GM18858 (cell line): ENCODE measurements around the gene FNBP1.
A peak's percentile ranks its signal among the peaks of the same experiment; 100 is the strongest.
"Not testable (repeated sequence)": the region's sequence is repeated elsewhere in the genome, so short reads cannot be mapped to it uniquely, and the experiment has no call there.

Experiments
- ATAC-seq: cut with Tn5 transposase; IDR thresholded peaks from one replicate; pipeline ENCODE4 v1.9.1; 2021; ENCODE audit not compliant: unreplicated experiment

FNBP1 gene

DNA sequence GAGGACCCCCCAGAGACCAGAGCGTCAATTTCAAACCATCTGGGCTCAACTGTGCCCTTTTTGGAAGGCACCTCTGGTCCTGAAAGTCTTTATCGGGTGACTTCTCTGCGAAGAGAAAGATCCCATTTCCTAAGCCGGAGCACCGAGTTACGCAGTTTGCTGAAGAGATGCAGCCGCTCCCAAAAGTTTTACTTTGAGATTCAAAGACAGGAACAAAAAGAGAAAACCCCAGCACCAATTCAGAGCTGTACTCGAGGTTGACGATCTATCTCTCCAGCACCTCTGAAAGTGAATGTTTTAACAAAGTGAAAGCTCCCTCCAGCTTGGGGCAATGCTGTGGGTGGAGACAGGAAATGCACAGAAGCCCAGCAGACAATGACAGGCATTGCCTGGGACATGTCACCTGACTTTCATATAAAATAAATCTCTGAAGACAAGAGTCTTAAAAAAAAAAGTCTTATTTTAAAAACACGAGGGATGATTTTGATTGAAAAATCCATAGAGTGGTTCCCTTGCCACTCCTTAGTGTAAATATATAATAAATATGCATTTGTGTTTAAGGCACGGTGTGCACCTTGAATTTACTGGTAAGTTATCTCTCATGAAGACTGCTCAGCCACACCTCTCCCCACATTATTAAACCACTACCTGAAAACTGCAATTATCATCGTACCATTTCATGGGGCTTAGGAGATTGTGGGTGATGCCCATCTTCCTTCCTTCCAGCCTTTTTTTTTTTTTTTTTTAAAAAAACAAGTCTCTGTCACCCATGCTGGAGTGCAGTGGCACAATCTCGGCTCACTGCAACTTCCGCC, 79.9 kb downstream of the FNBP1 start:
- ATAC-seq = peak; percentile 67

DNA sequence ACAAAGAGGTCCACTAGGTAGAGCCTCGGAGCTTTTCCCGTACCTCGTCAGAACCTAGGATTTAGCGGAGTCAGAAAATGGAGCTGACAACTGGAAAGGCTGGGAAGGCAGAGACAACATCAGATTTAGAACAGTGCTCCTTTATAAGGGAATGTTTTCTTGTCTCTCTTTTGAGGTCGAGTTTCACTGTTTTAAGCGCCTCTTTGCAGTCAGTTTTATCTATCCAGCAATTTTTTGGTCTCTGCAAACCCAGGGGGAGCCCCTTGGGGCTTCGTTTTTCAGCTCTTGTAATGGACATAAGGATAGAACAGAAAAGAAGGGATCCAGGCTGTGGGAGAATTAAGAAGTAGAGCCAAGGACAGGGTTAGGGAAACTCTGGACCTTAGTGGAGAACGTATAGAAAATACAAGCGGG, 80.5 kb downstream of the FNBP1 start:
- ATAC-seq = no peak

DNA sequence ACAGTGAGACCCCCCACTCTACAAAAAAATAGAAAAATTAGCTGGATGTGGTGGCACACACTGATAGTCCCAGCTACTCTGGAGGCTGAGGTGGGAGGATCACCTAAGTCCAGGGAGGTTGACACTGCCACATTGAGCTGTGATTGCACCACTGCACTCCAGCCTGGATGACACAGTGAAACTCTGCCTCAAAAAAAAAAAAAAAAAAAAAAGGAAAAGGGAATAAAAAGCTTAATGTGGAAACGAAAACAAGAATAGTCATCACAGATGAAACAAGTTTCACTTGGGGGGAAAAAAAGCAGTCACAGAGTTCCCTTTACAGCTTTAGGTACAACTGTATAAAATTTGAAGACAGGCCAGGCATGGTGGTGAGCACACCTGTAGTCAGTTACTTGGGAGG, 84.2 kb downstream of the FNBP1 start:
- no peak for ATAC-seq

DNA sequence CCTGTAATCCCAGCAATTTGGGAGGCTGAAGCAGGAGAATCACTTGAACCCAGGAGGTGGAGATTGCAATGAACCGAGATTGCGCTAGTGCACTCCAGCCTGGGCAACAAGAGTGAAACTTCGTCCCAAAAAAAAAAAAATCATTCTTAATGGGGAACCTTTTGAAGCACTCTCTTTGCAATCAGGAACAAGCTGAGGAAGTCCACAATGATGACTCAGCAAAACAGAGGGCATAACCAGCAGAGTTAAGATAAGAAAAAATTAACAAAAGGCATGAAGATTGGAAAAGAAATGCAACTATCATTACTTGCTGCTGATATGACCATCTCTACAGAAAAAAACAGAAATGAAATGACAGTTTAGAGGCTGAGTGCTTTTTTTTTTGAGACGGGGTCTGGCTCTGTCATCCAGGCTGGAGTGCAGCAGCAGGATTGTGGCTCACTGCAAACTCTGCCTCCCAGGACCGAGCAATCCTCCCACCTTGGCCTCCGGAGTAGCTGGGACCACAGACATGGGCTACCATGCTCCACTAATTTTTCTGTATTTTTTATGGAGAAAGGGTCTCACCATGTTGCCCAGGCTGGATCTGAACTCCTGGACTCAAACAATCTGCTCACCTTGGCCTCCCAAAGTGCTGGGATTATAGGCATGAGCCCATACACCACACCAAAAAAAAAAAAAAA, 88.0 kb downstream of the FNBP1 start:
- ATAC-seq = no peak

DNA sequence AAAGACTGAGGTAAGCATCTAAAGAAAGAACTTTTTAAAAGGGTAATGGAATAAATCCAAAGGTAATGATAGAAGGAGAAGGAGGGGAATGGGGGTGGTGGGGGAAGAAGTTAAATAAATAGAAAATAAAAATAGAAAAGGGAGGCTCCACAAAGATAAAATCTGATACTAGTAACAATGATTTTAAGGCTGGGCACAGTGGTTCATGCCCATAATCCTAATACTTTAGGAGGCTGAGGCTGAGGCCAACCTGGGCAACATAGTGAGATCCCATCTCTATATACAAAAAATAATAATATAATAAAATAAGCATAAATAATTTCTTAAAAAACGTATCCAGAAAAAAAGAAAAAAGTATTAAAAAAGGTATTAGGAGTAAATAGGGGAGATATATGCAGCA, 89.3 kb downstream of the FNBP1 start:
- ATAC-seq = no peak

DNA sequence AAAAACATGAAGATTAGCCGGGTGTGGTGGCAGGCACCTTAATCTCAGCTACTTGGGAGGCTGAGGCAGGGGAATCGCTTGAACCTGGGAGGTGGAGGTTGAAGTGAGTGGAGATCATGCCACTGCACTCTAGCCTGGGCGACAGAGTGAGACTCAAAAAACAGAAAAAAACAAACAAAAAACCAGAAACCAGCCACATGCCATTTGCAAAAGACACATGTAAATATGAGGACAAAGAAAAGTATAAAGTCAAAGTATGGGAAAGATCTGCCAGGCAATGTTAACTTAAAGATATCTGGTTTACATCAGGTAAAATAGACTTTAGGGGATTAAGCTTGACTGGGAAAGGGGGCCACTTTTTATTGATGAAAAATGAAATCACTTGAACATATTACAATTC, 90.7 kb downstream of the FNBP1 start:
- ATAC-seq = no peak

DNA sequence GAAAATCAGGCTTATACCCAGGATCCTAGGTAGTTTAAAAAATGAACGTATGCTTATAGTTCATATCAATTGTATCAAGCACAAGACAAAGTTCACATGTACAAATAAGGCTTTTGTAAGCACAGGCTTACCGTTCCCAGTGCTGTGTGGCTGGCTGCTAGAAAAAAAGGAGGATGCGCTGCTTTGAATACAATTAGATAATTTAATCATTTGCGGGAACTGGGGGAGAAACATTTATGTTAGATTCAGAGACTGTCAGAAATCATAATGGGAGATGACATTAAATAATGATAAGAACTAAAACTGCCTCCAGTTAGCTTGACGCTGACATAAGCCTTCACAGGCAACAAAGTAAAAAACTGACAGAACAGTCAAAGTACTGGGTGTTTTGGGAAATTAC, 93.2 kb downstream of the FNBP1 start:
- no peak for ATAC-seq

DNA sequence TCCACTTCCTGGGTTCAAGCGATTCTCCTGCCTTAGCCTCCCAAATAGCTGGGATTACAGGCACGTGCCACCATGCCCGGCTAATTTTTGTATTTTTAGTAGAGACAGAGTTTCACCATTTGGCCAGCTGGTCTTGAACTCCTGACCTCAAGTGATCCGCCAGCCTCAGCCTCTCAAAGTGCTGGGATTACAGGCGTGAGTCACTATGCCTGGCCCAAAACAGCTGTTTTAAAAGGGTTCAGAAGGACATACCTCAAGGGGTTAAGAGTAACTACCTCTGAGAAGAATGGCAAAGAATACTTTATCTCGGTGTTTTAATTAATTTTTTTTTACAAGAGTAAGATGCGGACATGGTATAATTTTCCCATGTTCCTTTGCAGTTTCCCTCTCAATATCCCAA, 94.4 kb downstream of the FNBP1 start:
- ATAC-seq = not testable (repeated sequence)

DNA sequence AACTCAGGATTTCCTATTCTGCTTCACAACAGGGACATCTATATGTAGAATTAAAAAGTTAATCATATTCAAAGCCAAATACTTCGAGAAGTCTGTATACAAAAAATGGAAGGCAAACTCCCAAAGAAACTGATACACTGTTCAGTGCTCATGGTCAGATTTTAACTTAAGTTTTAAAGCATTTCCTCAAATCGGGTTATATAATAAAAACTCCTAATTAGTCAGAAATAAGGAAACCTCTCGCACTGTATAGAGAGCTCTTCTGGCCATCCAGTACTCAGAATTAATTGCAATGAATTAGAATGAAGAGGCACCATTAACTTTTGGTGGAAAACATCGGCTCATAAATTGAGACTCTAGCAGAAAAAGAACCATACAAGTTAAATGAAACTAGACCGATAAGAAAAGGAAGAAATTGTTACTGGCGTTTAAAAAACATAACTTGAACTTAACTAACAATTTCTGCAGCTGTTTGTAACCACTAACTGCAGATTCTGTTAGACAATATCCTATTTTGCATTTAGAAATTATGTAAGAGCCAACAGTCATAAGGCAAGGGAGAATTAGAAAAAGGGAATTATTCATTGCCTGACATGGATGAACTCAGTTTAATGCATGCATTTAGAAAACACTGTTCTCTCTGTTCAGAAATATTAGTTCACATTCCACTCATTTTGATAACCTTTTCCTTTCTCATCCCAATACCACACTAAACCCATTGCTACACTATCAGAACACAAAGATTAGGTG, 96.6 kb downstream of the FNBP1 start:
- ATAC-seq = no peak

DNA sequence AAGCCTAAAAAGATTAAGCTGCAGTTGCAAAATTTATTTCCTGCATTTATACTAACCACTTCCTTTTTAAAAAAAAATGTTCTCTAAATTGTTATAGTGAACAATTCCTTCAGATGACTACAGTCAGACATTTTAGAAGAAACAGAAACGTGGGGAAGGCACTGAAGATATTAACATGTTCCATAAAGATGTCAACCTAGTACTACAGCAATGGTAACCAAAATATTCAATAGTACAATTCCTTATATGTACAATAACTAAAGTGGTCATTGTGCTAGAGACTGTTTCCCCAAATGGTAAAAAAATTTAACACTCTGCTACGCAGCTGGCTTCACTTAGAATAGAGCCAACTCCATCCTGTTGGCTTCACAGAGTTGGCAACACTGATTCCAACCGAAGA, 97.7 kb downstream of the FNBP1 start:
- no peak for ATAC-seq

DNA sequence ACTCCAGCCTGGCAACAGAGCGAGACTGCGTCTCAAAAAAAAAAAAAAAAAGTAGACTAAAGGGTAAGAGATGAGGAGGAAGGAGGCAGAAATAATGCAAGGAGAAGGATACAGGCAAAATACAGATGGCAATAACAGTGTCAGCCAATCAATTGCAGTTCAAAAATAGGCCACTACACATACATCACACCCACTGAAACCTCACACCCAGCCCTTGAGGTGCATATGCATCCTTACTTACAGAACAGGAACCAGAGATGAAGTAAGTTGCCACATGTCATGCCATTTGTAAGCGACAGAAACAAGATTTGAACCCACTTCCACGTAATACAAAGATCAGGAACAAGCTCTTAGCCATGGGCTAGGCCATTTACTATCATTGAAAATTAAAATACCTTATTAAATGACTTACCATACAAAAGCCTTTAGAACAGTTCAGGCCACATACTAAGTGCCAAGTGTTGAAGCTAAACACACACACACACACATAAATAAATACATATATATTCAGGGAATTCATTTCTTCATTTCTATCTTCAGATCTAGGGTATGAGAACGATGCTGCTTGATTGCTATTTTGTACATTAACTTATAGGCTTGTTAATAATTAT, 98.4 kb downstream of the FNBP1 start:
- no peak for ATAC-seq

DNA sequence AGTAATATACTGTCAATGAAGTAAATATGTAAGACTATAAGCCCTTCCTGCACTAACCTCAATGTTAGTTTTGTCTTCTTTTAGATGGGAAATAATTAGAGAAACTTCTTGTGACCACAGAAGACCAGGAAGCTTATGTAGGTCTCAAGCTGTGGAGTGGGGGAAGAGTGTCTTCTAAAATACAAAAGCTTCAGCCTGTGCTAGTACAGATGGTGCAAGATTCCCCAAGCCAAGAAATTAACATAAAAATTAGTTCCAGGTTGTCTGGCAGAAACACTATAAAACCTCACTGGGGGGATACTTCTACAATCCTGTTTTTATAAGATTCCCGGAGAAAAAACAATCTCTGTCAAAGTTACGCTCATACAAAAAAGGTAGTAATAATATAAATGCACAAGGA, 103.6 kb downstream of the FNBP1 start:
- ATAC-seq = no peak

DNA sequence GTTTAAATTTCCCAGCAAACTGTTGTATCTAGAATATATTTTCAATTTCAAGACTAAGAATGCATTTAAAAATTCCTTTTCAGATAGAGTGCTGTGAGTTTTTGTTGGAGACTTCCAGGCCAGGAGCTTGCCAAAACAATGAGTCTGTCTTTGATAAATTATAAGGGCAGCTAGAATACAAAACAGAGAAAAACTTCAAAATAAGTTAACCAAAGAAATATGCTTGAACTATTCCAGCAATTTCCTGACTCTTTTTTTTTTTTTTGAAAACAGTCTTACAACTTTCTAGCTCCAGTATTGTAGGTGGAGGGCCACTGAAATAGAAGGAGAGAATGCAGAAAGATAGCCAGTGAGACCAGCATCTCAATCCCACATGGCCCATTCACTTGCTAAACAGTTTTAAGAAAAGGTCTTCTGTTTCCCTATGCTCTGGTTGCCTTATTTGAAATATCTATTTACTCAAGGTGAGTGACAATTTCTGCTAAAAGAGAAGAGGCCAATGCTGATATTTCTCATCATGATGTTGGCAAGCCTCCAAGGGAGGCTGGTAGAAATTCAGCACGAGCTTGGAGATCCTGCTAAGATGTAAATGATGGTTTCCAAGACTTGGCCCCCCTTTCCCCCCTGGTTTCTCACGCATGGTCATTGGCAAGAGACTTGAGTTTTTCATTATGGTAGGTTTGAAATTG, 104.6 kb downstream of the FNBP1 start:
- ATAC-seq = no peak

DNA sequence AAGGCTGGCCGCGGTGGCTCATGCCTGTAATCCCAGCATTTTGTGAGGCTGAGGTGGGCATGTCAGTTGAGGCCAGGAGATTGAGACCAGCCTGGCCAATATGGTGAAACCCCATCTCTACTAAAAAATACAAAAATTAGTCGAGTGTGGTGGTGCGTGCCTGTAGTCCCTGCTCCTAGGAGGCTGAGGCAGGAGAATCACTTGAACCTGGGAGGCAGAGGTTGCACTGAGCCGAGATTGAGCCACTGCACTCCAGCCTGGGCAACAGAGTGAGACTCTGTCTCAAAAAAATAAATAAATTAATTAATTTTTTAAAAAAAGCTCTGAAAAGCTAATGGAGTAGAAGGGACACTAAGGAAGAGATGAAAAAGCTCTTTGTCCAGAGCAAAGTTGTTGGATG, 105.1 kb downstream of the FNBP1 start:
- ATAC-seq = not testable (repeated sequence)

DNA sequence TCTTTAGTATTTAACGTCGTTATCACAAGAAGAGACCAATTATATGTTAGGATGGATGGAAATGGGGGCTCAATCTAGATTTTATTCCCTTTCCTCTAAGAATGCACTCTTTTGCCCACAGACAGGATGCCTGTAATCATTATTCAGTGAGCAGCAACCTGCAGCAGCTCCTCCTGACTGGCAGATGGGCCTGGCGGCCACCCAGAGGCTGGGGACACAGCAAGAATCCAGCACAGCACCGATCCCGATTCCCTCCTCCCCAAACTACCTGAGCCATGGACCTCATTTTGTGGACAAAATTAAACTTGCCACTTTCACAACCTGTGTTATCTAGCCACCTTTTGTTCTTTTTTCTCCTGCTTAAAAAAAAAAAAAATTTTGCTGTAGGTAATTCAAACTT, 106.8 kb downstream of the FNBP1 start:
- no peak for ATAC-seq

DNA sequence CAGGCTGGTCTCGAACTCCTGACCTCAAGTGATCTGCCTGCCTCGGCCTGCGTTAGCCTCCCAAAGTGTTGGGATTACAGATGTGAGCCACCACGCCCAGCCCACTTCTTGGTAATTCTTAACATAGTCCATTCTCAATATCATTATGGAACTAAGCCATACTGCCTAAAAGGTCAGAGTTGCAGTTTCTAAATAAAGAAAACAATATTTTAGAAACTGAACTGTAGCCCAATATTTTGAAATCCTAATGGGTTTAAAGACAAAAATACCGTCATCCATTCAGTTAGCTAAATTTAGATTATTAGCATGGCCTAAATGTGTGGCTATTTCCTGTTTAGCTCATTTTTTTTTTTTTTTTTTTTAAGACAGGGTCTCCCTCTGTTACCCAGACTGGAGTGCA, 108.2 kb downstream of the FNBP1 start:
- ATAC-seq = no peak

DNA sequence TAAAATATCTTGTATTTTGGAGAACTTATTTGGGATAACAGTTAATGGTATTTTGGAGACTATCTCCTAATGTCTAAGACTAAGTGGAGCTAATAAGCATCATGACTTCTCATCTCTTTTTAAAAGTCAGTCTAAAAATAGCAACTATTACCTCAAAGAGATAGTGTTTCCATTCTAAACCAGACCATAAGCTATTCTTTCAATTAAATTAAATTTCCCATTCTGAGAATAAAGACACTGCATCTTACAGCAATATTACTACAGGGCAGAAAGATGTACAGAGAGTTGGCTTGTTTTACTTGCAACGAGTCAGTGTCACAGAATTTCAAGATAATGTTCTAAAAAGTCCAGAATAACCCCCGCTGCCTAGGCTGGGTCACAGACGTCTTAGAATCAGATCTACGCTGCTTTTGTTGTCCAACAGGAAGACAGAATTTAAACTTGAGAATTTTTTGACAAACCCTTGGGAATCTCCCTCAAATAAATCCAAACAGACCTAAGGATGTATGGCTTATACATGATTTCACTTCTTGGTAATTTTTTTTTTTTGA, 108.9 kb downstream of the FNBP1 start:
- ATAC-seq = no peak

DNA sequence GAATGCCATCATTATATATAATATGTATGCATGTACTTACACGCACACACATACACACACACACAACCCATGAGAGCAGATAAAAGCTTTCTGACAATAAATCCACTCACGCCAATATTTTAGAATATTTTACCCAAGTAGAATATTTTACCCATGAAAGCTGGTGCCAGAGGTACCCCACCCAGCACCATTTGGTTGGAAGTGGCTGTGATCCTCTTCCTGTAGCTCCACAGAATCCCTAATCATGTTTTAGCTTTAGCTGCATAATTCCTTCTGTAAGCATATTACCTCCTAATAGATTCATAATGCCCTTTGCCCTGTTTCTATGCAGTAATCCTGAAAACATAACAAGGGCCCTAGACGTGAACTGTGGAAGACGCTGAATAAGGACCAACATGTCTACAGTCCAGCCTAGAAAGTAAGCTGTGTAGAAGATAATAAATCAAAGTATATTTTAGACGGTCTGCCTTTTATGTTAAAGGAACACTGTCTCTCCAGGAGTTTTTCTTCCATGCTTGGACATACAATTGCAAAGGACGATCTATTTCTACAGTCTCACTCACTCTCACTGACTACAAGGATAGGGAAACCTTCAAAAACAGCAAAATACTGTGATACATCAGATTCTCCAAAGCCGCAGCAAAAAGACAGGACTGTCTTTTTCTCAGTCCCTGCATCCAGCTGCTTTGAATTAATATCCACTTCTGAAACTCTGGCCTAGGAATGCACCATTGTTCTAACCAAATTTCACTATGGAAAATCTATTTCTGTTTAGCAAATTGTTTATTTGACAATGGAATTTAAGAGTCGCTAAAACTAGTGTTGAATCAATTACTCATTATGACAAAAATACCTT, 109.6 kb downstream of the FNBP1 start:
- no peak for ATAC-seq

DNA sequence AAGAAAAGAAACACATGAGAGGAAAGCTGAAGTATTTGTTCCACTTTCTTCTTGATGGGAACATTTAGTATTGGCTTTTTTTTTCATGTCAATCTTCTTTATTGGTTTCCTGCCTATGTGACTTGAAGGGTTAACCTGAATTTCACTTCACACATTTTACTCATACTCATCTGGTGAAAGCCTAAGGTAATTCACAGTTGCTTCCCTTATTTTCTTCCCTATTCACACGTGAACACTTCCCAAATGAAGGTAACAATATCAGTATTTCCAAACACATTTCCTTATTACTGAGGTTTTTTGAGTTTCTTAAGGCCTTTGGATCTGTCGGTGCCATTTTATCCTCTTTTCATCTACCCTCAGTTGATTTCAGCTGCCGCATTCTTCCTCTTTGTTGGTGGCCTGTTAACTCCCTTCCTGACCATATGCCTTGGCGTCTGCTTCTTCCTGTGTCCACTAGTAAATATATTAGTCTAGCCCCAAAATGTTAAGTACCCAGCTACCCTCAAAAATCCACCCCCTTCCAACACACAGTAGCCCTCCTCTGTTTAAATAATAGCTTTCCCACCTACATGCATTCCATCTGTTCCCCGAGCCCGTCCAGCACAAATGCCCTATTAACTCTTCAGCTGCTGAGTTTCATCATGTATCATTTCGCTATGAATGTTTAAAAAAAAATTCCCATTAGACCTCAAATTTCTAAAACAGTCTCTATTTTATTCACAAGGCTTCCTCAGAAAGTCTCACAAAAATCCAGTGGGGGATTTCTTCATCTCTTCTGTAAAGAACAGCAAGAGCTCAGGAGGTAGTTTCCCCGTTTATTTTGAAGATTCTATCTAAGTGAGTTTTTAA, 110.5 kb downstream of the FNBP1 start:
- no peak for ATAC-seq
